SU-DHL-6 (cell line): ENCODE measurements around the gene PRKN.

Source experiments
- H2AFZ ChIP-seq: fragments of 200-600 bp; sonication (generic); 2 replicates; pipeline ENCODE4 v1.6.1; 2014; ENCODE audit warnings: low read depth, mild to moderate bottlenecking, moderate library complexity, mixed read lengths, antibody characterized with exemption, low read length; ENCODE audit not compliant: severe bottlenecking
- H3F3A ChIP-seq: fragments of 200-600 bp; shearing (Covaris generic); 2 replicates; pipeline ENCODE4 v1.6.0; 2016; ENCODE audit warnings: antibody characterized with exemption, mild to moderate bottlenecking; ENCODE audit not compliant: insufficient read depth
- H3K27ac ChIP-seq: fragments of 200-600 bp; sonication (generic); 2 replicates; pipeline ENCODE4 v1.5.1; 2016; ENCODE audit warnings: low read depth, mild to moderate bottlenecking, low read length, moderate library complexity, mixed read lengths
- H3K27me3 ChIP-seq: fragments of 200-600 bp; sonication (generic), shearing (Covaris generic); 2 replicates; pipeline ENCODE4 v1.6.0; 2014; ENCODE audit warnings: mild to moderate bottlenecking, low read length
- H3K36me3 ChIP-seq: fragments of 200-600 bp; sonication (generic); 2 replicates; pipeline ENCODE4 v1.6.1; 2014; ENCODE audit warnings: mild to moderate bottlenecking, low read length, mixed read lengths
- H3K4me2 ChIP-seq: fragments of 300-600, 200-600 bp; shearing (Covaris generic), sonication (generic); 2 replicates; pipeline ENCODE4 v1.6.0; 2014; ENCODE audit warnings: low read length, low read depth, mild to moderate bottlenecking; ENCODE audit not compliant: poor library complexity, severe bottlenecking
- H3K4me3 ChIP-seq: fragments of 200-600 bp; sonication (generic); 2 replicates; pipeline ENCODE4 v1.5.1; 2014; ENCODE audit warnings: antibody characterized with exemption, low read length, mild to moderate bottlenecking, mixed read lengths; ENCODE audit not compliant: insufficient read depth, poor library complexity, severe bottlenecking
- H3K79me2 ChIP-seq: fragments of 200-600 bp; sonication (generic); 2 replicates; pipeline ENCODE4 v1.6.1; 2014; ENCODE audit warnings: mild to moderate bottlenecking, low read length, moderate library complexity; ENCODE audit not compliant: insufficient read depth
- H3K9ac ChIP-seq: fragments of 200-600 bp; sonication (generic); 2 replicates; pipeline ENCODE4 v1.7.0; 2014; ENCODE audit warnings: mild to moderate bottlenecking, low read length
- H3K9me2 ChIP-seq: fragments of 200-600 bp; sonication (generic); replicated peaks from 2 replicates; pipeline ENCODE4 v1.6.1; 2014; ENCODE audit warnings: low read length; ENCODE audit not compliant: insufficient read depth
- H3K9me3 ChIP-seq: fragments of 200-600 bp; sonication (generic); 2 replicates; pipeline ENCODE4 v1.6.1; 2014; ENCODE audit warnings: low read length, mixed read lengths; ENCODE audit not compliant: insufficient read depth
- H4K20me1 ChIP-seq: fragments of 200-600 bp; sonication (generic); 2 replicates; pipeline ENCODE4 v1.6.1; 2014; ENCODE audit warnings: low read depth, mild to moderate bottlenecking, antibody characterized with exemption, low read length, moderate library complexity, mixed read lengths
- EZH2phosphoT487 ChIP-seq: fragments of 200-600 bp; sonication (generic), shearing (Covaris generic); conservative IDR thresholded peaks from 2 replicates; pipeline ENCODE4 v1.6.1; 2018; ENCODE audit warnings: mild to moderate bottlenecking, antibody characterized with exemption, low read length, moderate library complexity, mixed read lengths
- TF ChIP-seq, protein P1 (sequence below): fragments of 200-600 bp; sonication (generic); IDR thresholded peaks from one replicate; pipeline ENCODE4 v1.5.1; 2017; ENCODE audit warnings: antibody characterized with exemption, mild to moderate bottlenecking, low read length, moderate library complexity; ENCODE audit not compliant: insufficient read depth, poor library complexity, severe bottlenecking

PRKN gene

DNA sequence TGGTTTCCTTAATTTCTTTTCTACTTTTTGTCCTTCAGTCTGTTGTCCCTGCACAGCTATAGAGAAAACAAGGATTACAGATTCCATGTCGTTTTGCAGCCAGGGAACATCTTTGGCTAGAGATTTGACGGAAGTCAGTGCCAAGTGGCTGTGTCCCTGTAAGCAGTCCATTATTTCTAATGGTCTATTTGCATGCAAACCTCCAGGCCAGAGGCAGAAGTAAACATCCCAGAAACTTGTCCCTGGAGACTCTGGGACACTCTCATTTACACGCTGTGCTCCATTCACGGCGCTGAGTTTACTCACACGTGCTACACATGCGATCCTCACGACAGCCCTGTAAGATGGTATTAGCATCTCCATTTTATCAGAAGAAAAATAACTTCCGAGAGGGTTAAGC lies 355.5 kb downstream of the PRKN start:
- H2AFZ ChIP-seq: no peak overlapping the region
- no peaks in the 10 kb centered on the region for H3F3A ChIP-seq
- H3K4me2 ChIP-seq: no peak overlapping the region
- H3K27ac ChIP-seq: no peak overlapping the region
- no peak for TF ChIP-seq EZH2phosphoT487
- TF ChIP-seq, protein P1, sequence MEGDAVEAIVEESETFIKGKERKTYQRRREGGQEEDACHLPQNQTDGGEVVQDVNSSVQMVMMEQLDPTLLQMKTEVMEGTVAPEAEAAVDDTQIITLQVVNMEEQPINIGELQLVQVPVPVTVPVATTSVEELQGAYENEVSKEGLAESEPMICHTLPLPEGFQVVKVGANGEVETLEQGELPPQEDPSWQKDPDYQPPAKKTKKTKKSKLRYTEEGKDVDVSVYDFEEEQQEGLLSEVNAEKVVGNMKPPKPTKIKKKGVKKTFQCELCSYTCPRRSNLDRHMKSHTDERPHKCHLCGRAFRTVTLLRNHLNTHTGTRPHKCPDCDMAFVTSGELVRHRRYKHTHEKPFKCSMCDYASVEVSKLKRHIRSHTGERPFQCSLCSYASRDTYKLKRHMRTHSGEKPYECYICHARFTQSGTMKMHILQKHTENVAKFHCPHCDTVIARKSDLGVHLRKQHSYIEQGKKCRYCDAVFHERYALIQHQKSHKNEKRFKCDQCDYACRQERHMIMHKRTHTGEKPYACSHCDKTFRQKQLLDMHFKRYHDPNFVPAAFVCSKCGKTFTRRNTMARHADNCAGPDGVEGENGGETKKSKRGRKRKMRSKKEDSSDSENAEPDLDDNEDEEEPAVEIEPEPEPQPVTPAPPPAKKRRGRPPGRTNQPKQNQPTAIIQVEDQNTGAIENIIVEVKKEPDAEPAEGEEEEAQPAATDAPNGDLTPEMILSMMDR: no peak
- H3K4me3 ChIP-seq: no peak overlapping the region
- no peaks in the 10 kb centered on the region for H3K36me3 ChIP-seq
- H3K9ac ChIP-seq: no peak overlapping the region
- H4K20me1 ChIP-seq: no peaks in the 10 kb centered on the region
- H3K9me2 ChIP-seq: 0 out of 2 replicates have a peak, but pooled peaks cover 6% of the 10 kb centered on the region
- H3K27me3 ChIP-seq: no peaks in the 10 kb centered on the region
- H3K9me3 ChIP-seq: no peaks in the 10 kb centered on the region
- H3K79me2 ChIP-seq: no peaks in the 10 kb centered on the region

DNA sequence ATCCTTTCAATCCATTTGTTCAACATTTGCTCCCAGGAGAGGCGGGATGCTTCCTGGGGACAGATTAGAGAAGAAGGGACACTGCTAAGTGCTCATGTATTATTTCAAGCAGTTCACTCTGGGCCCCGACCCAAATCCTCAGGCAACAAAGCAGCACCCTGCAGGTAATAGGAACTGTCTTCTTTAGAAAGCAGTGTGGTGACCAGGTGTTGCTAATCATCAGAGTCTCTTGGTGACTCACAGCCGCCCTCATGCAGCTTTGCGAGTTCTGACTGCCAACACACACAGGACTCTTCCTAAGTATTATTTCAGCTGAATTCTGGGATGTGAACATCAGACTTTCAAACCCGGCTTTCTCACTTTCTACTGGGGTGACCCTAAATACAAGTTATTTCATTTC lies 356.4 kb downstream of the PRKN start:
- Histone ChIP-seq H3K4me3 (no peak overlapping the region), H3K9me2 (0 out of 2 replicates have a peak, but pooled peaks cover 6% of the 10 kb centered on the region)
- TF ChIP-seq, protein P1: no peak
- no peak for TF ChIP-seq EZH2phosphoT487

DNA sequence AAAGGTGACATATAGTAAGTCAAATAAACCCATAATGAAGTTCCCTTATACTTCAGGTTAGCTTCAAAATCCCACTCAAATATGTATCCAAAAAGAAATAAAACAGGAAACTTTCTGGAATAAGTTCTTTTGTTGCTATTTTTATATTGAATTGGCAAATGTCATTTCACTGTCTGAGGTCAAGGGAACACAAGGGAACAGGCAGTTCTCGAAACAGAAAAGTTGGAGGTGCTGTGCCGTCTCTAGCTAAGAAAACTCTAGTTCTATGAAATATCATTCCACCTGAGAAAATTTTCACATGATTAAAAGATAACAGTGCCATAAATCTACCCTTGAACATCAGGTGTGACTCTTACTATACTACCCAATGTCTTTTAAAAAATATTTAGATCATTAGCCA lies 358.5 kb downstream of the PRKN start:
- Histone ChIP-seq H3K27ac (no peak overlapping the region), H3K79me2 (no peaks in the 10 kb centered on the region)

More for the DNA sequence above, 356.4 kb downstream of the PRKN start:
- no peaks in the 10 kb centered on the region for H3K9me3 ChIP-seq
- no peak overlapping the region for H3K4me2 ChIP-seq
- H3K79me2 ChIP-seq: no peaks in the 10 kb centered on the region
- H2AFZ ChIP-seq: no peak overlapping the region
- H3K27me3 ChIP-seq: no peaks in the 10 kb centered on the region
- no peaks in the 10 kb centered on the region for H3F3A ChIP-seq
- no peaks in the 10 kb centered on the region for H4K20me1 ChIP-seq
- no peak overlapping the region for H3K9ac ChIP-seq
- H3K36me3 ChIP-seq: no peaks in the 10 kb centered on the region
- H3K27ac ChIP-seq: no peak overlapping the region

More for the DNA sequence above, 358.5 kb downstream of the PRKN start:
- Histone ChIP-seq H2AFZ (no peak overlapping the region), H3K9ac (no peak overlapping the region), H3K9me2 (0 out of 2 replicates have a peak, but pooled peaks cover 6% of the 10 kb centered on the region), H3F3A (no peaks in the 10 kb centered on the region), H4K20me1 (no peaks in the 10 kb centered on the region), H3K4me3 (no peak overlapping the region), H3K36me3 (no peaks in the 10 kb centered on the region), H3K27me3 (no peaks in the 10 kb centered on the region), H3K4me2 (no peak overlapping the region), H3K9me3 (no peaks in the 10 kb centered on the region)
- TF ChIP-seq, protein P1: no peak
- no peak for TF ChIP-seq EZH2phosphoT487
